Measurements from ENCODE around the gene GIT1. TPM values are rescaled to one million over a fixed set of nuclear protein-coding genes. Genes with fewer than 3 reads are reported as not detected.
A peak's percentile ranks its signal among the peaks of the same experiment; 100 is the strongest.

GIT1 gene
- total and polyA plus RNA-seq, 8 donors = 15.1 to 27.6 (median 18.3) TPM

DNA sequence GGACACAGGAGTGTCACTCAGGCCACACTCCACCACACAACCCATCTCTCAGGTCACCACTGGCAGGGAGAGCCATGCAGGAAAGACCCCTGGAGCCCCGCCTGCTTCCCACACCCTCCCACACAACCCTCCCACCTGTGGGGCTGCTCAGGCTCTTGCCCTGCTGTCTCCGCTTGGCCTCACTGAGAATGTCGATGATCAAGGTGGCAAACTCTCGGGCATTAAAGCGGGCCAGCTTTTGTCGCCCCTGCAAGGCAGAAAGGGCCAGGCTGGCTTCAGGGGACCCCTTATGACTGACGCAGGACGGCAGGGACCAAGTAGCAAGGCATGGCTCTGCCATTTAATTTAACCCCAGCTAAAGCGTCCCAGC lies 12.5 kb downstream of the GIT1 start:
- FAIRE-seq (no peak), DNase-seq (peak in 1 of 6 donors; percentile 13), ATAC-seq (no peak)
- 95 to 100% methylated on average over 9 of the region's 9 CpGs for WGBS, 2 donors
- intact Hi-C loops (cut with DNase I) = no loop called here
- Histone ChIP-seq H3K36me3 (no peaks in the 10 kb centered on the region), H3K9me3 (no peaks in the 10 kb centered on the region), H3K27ac (no peak overlapping the region), H3K4me3 (no peak overlapping the region), H3K4me1 (peaks cover 3 to 9% (median 5%) of the 10 kb centered on the region in 3 donors), H3K27me3 (no peaks in the 10 kb centered on the region)
- TF ChIP-seq, protein P1, sequence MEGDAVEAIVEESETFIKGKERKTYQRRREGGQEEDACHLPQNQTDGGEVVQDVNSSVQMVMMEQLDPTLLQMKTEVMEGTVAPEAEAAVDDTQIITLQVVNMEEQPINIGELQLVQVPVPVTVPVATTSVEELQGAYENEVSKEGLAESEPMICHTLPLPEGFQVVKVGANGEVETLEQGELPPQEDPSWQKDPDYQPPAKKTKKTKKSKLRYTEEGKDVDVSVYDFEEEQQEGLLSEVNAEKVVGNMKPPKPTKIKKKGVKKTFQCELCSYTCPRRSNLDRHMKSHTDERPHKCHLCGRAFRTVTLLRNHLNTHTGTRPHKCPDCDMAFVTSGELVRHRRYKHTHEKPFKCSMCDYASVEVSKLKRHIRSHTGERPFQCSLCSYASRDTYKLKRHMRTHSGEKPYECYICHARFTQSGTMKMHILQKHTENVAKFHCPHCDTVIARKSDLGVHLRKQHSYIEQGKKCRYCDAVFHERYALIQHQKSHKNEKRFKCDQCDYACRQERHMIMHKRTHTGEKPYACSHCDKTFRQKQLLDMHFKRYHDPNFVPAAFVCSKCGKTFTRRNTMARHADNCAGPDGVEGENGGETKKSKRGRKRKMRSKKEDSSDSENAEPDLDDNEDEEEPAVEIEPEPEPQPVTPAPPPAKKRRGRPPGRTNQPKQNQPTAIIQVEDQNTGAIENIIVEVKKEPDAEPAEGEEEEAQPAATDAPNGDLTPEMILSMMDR (IDR thresholded peaks at IDR 0.05) = no peak

DNA sequence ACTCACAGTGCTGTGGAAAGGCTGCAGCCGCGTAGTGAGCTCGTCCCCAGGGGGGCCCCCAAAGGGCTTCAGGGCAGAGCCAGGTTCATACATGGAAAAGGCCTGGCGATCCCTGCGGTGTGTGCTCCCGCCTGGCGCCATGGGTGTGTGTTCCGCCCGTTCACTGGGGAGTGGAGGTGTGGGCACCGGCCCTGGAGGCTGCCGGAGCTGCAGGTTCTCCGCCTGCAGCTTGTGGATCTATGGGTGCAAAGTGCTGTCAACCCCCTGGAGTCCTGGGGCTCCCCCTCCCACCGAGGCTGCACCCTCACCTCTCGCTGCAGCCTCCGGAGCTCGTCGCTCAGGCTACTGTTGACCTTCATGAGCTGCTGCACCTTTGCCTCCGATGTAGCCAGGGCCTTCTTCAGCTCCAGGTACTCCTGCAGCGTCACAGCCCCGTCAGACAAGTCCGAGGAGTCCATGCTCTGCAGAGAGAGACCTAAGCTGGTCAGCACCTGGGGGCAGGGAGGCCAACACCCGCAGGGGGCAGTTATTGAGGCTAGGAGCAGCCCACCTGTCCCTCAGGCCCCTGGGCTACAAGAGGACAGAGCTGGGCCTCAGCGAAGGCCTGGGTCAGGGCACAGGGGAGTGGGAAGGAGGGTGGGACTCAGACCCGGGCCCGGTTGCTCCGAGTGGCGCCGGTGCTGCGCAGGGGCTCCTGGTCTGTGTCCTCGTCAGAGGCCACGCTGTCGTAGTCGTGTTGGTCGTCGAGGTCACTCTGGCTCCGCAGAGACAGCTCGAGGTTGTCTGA lies 13.0 kb downstream of the GIT1 start:
- intact Hi-C loops (cut with DNase I) = no loop called here
- DNase-seq (peak in 3 of 6 donors; percentile 13 to 80 (median 51)), ATAC-seq (no peak), FAIRE-seq (no peak)
- H3K36me3 ChIP-seq = no peaks in the 10 kb centered on the region
- H3K27ac ChIP-seq = no peak overlapping the region
- H3K27me3 ChIP-seq = no peaks in the 10 kb centered on the region
- peaks cover 6 to 9% (median 7%) of the 10 kb centered on the region in 3 donors for H3K4me1 ChIP-seq
- TF ChIP-seq, protein P1 (IDR thresholded peaks at IDR 0.05) = no peak
- 93 to 94% methylated on average over 37 of the region's 37 CpGs for WGBS, 2 donors
- no peak overlapping the region for H3K4me3 ChIP-seq
- no peaks in the 10 kb centered on the region for H3K9me3 ChIP-seq

DNA sequence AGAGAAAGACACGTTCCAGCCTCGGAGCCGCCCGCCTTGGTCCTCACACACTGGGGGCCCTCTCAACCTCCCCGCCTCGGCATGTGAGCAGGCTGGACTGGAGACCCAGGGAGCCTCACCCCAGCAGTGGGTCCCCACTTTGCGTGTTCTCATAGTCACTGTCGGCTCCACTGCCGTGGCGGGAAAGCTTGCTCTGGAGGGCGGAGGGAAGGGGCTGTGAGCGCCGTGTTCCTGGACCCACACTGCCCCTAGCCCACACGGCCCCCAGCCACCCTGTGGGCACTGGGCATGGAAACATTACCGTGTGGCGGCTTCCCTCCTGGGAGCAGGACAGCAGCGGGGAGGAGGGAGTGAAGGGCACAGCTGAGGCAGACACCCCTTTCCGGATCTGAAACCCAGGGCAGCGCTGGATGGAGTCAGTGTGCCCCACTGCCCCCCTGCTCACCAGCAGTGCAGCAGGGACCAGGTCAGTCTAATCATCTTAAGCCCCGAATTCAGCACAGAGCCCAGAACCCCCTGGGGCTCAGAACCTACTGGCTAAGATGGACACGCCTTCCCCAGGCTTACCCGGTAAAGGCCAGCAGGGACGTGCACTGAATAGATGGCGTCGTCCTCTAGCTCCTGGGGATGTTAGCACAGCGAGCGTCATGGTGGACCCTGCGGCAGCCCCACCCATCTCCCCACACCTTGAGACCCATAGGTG lies 13.8 kb downstream of the GIT1 start:
- Histone ChIP-seq H3K27ac (no peak overlapping the region), H3K36me3 (no peaks in the 10 kb centered on the region), H3K4me1 (peaks cover 6 to 9% (median 7%) of the 10 kb centered on the region in 3 donors), H3K27me3 (no peaks in the 10 kb centered on the region), H3K4me3 (no peak overlapping the region), H3K9me3 (no peaks in the 10 kb centered on the region)
- no peak for FAIRE-seq
- 90 to 91% methylated on average over 26 to 28 of the region's 28 CpGs for WGBS, 2 donors
- intact Hi-C loops (cut with DNase I) = no loop called here
- no peak for ATAC-seq
- DNase-seq = peak in 3 of 6 donors; percentile 12 to 70 (median 51)
- TF ChIP-seq, protein P1 (IDR thresholded peaks at IDR 0.05) = no peak

DNA sequence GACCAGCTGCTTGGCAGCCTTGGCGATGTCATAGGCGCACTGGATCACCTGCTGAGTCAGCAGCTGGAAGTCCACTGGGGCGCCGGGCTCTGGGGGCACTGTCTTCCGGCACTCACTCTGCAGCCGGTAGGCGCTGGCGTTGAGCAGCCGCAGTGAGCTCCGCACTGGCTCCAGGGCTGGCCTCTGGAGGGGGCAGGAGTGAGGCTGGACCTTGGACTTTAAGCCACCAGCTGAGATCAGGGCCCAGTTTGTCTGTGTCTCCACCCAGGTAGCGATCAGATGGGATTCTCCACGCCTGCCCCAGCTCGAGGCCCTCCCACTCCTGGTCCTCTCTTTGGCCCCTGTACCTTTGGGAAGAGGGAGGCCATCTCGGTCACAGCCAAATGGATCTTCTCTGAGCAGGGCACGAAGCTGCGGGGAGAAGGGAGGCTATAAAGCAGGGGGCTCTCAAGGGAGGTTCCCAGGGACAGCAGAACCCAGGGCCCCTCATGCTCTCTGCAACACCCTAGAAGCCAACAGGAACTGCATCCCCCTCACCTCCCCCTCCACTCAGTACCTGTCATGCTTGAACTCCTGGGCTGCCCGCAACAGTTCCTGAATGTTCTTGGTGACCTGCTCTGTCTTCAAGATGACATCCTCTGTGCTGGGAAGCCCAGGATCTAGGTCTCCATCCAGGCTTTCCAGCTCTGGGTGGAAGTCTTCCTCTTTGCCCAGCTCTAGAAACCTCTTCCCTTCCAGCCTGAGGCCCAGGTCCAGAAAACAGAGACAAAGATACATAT lies 14.5 kb downstream of the GIT1 start:
- Histone ChIP-seq H3K9me3 (no peaks in the 10 kb centered on the region), H3K4me3 (no peak overlapping the region), H3K4me1 (peaks cover 6 to 9% (median 7%) of the 10 kb centered on the region in 3 donors), H3K36me3 (no peaks in the 10 kb centered on the region), H3K27ac (peak overlapping the region in 1 of 4 donors; percentile 2), H3K27me3 (no peaks in the 10 kb centered on the region)
- peak in 5 of 6 donors; percentile 68 to 87 (median 72) for DNase-seq
- TF ChIP-seq, protein P1 (IDR thresholded peaks at IDR 0.05) = no peak
- intact Hi-C loops (cut with DNase I) = no loop called here
- WGBS, 2 donors = 40 to 44% methylated on average over 16 to 17 of the region's 17 CpGs
- no peak for FAIRE-seq
- ATAC-seq = peak; percentile 41 to 83 (median 72)
